Measurements from ENCODE around the gene FZD10.

DNA sequence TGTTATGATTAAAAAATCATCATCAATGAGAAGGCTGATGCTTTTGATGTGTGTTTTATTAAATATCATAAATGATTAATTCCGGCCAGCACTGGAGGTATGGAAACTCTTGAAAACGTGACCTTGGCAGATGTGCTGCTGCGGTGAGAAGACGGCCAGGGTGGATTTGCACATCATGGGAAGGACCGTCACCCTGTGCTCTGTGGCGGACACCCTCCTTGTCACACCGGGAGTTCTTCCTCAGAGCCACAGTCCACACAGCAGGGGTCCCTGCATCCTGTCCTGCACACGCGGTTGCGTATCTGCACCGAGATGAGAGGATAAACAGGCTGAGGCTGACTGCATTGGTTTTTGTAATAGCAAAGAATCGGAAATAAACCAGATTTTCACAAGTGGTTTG is 33.5 kb downstream of the FZD10 start:
- no peak for TF ChIP-seq POLR2A (IDR thresholded peaks at IDR 0.05)
- no peak for TF ChIP-seq CTCF (IDR thresholded peaks at IDR 0.05)

All from ovary (tissue), 3 donors.